HG03460 (cell line): ENCODE data around the gene TGM3.

Experiments
- ATAC-seq: cut with Tn5 transposase; IDR thresholded peaks from one replicate; pipeline ENCODE4 v1.9.1; 2021; ENCODE audit not compliant: unreplicated experiment

TGM3 gene

GRCh38 chr20:2283706-2284423 is 11.9 kb upstream of the TGM3 start:
- ATAC-seq = no peak

DNA sequence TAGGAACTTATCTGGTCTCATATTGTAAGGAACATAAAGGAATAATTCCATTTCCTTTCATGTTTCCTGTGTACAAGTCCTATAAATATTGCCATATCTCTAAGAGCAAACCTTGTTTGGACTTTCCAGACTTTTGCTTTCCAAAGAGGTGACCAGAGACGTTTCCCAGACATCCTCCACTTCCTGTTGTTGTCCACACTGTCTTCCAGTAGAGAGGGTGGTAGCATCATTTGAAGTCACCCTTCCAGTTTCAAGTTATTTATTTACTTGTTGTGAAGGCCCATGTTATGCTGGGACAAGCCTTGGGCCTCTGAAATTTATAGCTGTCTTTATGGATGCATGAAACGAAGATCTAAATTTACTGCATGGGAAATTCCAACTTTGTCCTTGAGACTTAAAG is 10.6 kb upstream of the TGM3 start:
- ATAC-seq = no peak

DNA sequence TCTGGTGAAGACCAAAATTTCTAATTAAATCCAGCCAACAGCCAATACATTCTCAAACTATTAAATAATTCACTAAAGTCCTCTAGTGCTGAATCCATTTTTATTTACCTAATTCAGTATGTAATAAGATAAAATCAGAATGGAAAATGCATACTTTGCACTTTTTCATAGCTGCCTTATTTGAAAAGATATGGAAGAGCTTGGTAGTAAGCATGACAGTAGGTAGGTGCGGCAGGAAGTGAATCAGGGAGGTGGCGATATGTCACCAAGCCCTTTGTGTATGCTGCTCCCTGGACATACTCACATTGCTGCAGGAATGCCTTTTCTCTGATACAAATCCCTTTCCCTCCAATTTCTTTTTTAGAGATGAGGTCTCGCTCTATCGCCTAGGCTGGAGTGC is 10.2 kb upstream of the TGM3 start:
- no peak for ATAC-seq

GRCh38 chr20:2287504-2287903 is 8.3 kb upstream of the TGM3 start:
- ATAC-seq = no peak

- ATAC-seq = no peak
Measured at GRCh38 chr20:2289475-2289874, 6.3 kb upstream of the TGM3 start.

- ATAC-seq = no peak
Measured at GRCh38 chr20:2290486-2290885, 5.3 kb upstream of the TGM3 start.

- no peak for ATAC-seq
Measured at GRCh38 chr20:2292416-2293110, 3.2 kb upstream of the TGM3 start.

DNA sequence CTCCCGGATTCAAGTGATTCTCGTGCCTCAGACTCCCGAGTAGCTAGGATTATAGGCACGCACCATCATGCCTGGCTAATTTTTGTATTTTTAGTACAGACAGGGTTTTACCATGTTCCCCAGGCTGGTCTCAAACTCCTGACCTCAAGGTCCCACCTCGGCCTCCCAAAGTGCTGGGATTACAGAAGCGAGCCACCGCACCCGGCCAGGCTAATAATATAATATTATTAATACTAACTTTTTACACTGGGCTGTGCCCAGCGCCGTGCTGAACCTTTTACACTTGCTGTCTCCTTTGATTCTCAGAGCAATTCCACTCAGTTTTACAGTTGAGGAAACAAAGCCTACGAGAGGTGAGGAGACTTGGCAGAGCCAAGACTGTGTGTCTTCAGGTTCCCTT is 2.3 kb upstream of the TGM3 start:
- no peak for ATAC-seq

- no peak for ATAC-seq
Measured at GRCh38 chr20:2293971-2294370, 1.8 kb upstream of the TGM3 start.

- ATAC-seq = no peak
Measured at GRCh38 chr20:2295286-2295685, 515 bp upstream of the TGM3 start.

- ATAC-seq = no peak
Measured at GRCh38 chr20:2296524-2297356, 939 bp downstream of the TGM3 start.

- no peak for ATAC-seq
Measured at GRCh38 chr20:2297357-2297728, 1.5 kb downstream of the TGM3 start.

DNA sequence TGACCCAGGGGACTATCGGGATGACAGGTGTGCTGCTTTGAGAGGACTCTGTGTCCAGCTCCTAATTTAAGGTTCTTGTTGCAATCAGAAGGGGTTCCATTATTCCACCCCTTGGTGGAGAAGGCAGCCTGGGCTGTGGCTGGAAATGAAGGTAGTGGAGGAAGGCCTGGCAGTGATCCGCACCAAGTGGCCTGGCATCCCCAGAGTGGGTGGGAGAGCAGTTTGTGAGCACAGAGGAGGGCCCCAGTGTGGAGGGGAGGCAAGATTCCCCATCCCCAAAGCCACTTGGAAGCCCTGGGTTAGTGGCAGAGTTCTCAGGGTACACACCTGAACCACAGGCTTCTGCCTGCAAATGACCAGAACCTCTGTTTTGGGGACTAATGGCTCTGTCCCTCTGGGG is 2.3 kb downstream of the TGM3 start:
- no peak for ATAC-seq

DNA sequence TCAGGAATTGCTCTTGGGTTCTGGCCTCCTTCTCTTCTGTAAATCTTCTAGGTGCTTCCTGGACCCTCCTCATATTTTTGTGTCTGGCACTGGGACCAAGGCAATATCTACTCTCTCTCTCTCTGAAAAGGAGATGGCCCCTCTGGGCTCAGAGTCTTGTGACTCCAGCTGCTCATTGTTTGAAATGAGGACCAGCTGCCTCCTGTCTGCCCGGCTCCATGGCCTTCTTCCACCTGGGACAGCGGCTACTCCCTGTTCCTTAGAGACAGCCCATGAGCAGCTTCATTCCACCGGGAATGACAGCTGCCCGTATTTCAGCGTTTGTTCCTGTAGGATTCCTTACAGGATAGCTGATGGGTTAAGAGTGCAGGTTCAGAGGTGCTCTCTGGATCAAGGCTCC is 2.9 kb downstream of the TGM3 start:
- ATAC-seq = no peak

- ATAC-seq = no peak
Measured at GRCh38 chr20:2299301-2299700, 3.5 kb downstream of the TGM3 start.

- no peak for ATAC-seq
Measured at GRCh38 chr20:2300002-2300401, 4.2 kb downstream of the TGM3 start.

- ATAC-seq = no peak
Measured at GRCh38 chr20:2300420-2300819, 4.6 kb downstream of the TGM3 start.

DNA sequence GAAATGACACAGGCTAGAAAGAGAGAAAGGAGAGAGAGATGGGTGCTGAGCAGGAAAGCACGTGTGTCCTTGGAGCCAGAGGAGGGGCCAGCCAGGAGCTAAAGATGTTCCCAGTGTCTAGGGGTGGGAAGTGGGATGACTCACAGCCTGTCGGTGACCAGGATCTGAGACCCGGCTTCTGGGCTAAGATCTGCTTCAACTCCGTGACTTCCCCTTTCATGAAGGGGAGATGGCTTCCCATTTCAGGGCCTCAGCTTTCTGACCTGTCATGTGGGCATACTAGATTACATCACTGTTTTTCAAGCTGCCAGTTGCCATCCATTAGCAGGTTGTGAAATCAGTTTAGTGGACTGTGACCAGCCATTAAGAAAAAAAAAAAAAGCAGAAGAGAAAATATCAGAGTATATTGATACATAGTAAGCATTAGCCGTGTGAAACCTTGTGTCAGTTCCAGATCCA is 5.4 kb downstream of the TGM3 start:
- no peak for ATAC-seq

DNA sequence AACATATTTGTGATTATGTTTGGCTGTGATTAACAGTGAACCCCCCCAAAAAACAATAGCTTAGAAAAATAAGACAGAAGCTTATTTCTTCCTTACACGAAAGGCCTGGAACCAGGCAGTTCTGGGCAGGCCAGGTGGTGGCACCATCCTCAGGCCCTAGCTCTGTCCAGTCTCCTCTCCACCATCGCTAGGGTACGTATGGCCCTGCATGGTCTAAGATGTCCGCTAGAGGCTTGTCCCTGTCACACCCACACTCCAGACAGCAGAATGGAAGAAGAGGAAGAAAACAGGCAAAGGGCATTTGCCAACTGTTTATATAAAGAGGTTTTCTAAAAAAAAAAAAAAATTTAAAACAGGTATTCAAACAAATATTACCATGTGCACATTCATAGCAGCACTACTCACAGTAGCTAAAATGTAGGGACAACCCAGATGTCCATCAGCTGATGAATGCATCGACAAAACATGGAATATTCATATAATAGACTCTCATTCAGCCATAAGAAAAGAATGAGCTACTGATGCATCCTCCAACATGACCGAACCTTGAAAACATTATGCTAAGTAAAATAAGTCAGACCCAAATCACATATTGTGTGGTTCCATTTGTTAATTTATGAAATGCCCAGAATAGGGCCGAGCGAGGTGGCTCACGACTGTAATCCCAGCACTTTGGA is 6.7 kb downstream of the TGM3 start:
- ATAC-seq = no peak

DNA sequence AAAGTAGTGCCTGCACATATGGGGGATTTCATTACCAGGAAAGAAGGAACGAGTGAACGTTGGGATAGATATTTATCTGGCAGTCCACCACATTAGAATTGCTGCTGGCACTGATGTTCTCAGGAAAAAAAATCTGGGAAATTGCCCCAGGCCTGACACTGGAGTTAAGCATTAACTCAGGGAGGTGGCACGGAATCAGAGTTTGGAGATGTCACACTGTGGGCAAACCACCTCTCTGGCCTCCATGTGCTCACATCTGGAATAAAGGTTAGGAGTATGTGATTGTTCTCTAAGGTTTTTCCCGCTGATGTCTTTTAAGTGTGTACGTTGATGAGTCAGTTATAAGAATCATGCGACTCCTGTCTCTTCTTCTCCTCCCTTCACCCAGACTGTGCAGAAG is 7.9 kb downstream of the TGM3 start:
- ATAC-seq = no peak

DNA sequence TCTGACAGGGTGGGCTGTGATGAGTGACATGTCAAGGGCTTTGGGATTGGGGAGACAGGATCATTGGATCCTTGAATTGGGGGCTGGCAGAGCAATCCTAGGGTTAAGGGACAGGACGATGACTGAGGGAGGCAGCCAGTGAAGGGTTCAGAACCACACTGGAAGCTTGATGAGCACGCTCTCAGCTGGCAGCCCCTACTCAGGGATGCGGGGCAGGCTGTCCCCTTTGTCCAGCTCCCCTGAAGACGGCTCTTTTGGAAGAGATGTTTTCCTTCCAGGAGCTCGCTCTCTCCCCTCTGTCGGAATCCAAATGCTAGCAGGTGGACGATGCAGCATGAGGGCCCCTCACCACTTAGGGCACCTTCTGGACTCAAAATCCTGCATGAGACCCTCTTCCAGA is 8.4 kb downstream of the TGM3 start:
- ATAC-seq = no peak
